Middle frontal gyrus (tissue), 1 donor: Measurements from ENCODE around the gene BHLHE23.

Experiments used
- DNase-seq: peaks from one replicate; pipeline ENCODE4 v3.0.0-alpha.2; 2015; ENCODE audit warnings: low spot score; ENCODE audit errors: extremely low spot score

BHLHE23 gene

DNA sequence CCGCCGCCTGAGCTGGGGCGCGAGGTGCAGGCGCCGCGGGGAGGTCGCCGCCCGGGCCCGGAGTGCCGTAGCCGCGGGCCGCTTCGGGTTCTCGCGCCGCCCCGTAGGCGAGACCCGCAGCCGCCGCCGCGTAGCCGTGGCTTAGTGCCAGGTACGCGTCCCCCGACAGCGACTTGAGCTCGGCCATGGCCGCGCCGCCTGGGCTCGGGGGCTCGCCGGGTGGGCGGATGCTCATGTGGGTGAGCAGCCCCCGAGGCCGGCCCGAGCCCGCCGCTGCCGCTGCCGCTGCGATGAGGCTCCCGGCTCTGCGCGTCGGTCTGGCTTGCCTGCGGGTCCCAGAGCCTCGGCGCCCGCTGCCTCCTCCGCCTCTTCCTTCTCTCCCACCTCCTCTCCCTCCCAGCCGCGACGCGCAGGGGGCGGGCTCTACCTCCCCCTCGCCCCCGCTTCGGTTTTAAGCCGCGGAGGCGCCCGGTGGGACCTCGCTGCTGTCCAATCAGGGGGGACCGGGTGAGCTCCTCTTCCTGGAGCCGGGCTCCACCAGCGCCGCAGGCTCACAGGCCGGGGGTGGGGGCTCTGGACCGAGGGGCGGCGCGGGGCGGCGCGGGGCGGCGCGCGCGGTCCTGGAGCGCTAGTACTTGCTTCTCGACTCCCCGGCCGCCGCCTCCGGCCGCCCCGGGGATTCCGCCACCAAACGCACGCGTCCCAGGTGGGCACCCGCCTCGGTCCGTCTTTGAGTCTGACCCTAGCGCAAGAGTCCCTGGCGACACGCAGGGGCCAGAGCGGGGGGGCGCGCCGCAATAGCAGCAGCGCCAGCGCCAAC is at the start of gene BHLHE23:
Gene BHLHE23 (minus strand): TSS at position 425 of the 820 bp plus-strand sequence. CDS start 190 bp downstream, at position 235.
- no peak for DNase-seq

DNA sequence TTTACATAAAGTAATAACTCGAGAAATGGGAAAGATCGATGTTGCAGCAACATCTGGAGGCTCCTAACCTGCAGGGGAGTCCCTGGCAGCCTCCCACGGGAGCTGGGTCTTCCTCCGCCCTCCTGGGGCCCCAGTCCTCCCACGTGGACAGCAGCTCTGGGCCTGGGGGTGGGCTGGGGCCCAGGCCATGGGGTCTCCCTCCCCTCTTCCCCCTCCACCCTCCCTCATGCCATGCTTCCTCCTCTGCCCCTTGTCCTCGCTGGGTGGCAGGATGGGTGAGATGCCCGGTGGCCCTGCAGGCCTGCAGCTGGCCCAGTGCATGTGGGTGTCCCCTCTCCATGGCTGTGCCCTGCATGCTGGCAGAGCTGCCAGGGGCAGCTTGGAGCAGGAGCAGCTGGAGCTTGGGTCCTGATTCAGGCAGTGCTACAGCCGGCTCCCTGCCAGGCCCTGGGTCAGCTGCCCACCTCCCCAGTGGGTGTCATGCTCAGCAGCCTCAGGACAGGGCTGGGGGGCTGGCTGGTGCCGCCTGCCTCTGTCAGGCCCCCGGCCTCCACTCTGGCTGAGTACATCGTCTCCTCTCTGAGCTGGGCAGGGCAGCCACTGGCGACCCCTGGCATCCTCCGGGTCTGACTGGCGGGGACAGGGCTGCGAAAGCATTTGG is 48.9 kb upstream of the BHLHE23 start:
- no peak for DNase-seq

DNA sequence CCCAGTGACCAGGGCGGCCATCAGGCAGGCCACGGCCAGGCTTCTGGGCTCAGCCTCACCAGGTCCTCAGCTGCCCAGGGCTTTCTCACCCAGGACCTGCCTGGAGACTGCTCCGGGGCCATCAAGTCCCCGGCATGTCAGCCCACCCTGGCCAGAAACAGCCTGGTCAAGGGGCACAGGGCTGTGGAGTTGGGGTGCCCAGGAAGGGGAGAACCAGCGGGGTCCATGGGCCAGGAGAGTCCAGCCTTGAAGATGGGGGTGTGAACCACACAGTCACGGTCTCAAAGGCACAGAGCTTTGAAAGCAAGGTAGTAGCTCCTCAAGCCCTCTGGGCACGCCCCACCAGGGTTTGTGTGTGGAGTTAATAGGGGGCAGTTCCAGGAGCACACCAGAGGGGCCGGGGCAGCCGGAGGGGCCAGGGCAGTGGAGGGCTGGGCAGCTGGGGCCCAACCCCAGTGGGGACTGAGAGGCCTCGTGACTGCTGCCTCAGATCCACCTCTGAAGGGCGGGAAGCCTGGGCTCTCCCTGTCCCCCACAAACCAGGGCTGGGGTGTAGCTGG is 48.0 kb upstream of the BHLHE23 start:
- no peak for DNase-seq

DNA sequence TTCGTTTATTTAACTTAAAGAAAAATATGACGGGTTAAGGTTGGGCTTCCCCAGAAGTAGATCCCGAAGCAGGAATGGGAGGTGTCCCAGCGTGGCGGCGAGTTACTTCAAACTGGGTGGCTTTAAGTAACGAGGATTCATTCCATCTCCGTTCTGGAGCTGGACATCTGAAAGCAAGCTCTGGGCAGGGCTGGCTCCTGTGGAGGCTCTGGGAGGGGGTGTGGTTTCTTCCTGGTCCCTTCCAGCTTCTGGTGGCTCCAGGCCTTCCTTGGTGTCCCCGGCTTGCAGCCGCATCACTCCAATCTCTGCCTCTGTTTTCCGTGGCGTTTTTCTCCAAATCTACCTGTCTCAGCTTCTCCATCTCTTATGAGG is 47.3 kb upstream of the BHLHE23 start:
- no peak for DNase-seq

DNA sequence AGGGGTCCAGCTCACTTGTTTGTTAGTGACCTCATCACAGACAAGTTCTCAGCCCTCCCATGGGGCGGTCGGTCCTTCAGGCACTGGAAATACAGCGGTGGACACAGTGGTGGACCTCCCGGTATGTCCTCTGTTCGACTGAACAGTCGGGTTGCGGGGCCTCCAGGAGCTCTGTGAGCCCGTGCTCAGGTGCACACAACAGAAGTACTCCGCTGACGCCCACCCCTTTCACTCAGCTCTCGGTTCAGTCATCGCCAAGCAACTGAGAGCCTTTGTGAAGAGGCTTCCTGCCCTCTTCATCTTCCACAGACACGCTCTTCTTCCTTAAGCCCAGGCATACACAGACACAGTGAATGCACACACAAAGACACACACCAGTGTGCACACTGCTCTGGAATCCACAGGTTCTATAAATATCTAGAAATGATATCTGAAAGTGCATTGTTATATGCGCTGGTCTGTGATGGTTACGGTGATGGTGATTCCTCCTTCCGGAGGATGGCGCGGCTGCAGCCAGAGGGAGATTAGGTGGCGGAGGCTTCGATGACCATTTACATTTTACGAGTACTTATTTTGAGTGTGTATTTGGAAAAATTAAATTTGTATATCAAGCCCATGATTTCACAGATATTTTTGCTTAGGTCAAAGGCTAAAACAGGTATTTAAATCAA is 46.8 kb upstream of the BHLHE23 start:
- DNase-seq, result no peak

DNA sequence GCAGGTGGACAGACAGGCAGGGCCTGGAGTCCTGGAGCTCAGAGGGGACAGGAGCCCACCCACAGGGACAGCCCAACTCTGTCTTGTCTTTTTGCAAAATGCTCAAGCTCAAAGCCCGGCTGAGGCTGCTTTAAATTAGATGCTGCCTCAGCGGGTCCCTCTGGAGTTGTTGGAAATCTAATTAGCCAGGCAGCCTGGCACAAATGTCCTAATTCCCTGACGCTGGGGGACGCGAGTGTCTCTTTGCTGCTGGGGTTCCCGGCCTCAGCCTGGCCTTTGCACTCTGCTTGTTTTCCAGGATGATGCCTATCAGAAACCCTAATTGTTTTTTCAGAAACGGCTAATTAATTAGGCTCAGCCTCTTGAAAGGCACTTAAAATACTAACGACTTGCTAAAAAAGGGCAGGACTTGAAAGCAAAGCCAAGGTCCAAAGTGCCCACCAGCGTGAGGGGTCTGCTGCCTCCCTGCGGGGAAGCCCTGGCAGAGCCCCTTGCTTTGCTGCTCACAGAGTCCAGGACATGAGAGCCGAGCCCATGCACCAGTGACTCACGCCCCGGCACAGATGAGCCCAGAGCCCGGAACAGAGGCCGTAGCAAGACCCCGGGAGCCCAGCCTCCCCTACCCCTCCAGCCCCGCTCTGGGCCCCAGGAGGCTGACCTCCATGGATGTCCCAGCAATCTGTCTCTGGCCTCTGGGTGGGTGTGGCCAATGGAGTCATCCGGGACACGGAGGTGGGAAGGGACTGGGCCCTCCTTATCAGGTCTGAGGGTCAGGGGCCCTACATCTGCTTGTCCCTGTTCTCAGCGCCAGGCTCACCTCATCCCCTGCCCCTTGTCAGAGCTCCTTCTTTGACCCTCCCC is 46.0 kb upstream of the BHLHE23 start:
- no peak for DNase-seq

DNA sequence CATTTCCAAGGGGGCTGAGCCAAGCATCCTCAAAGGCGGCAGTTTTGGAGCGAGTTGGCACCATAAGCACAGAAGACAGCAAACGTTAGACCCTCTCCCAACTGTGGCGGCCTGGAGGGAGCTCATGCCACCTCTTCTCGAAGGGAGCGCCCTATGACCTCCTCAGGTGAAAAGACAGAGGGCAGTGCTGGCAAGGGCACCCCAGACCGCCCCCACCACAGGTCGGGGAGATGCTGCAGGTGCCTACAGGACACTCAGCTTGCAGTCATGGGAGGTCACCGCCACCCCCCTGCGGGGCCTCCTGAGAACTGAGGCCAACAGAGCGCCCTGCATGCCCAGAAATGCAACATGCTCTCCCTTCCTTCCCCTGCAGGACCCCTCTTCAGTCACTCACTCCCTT is 45.1 kb upstream of the BHLHE23 start:
- no peak for DNase-seq

DNA sequence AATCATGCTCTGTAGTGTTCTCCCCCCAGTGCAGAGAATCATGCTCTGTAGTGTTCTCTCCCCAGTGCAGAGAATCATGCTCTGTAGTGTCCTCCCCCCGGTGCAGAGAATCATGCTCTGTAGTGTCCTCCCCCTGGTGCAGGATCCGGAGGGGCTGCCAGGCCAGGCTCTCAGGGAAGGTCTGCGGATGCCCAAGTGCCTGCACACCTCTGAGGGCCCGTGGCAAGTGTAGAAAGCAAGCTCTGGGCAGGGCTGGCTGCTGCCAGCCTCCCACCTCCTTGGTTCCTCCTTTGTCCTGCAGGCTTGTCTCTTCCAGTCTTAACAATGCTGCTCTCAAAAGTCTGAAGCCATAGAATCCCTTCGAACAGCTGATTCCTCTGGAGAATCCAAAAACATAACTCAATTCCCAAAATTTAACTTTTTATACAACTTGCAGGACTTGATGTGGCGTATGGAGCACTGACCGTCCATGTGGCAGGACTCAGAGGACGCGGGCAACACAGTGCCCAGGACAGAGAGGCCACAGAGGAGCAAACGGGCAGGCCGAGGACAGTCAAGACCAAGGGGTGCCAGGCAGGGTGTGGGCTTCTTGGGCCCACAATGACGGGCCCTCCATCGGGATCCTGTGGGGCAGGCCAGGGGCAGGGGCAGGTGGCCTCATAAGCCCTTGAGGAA is 44.6 kb upstream of the BHLHE23 start:
- no peak for DNase-seq

DNA sequence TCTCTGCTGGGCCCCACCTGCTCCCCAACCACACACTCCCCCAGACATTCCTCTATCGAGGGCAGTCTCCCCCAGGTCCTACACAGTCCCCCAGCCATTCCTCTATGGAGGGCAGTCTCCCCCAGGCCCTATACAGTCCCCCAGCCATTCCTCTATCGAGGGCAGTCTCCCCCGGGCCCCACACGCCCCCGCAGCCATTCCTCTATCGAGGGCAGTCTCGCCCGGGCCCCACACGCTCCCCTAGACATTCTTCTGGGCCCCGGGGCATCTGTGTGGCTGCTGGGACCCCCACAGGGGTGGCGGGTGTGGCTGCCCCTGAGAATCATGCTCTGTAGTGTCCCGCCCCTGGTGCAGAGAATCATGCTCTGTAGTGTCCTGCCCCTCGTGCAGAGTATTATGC is 43.6 kb upstream of the BHLHE23 start:
- DNase-seq, result no peak

DNA sequence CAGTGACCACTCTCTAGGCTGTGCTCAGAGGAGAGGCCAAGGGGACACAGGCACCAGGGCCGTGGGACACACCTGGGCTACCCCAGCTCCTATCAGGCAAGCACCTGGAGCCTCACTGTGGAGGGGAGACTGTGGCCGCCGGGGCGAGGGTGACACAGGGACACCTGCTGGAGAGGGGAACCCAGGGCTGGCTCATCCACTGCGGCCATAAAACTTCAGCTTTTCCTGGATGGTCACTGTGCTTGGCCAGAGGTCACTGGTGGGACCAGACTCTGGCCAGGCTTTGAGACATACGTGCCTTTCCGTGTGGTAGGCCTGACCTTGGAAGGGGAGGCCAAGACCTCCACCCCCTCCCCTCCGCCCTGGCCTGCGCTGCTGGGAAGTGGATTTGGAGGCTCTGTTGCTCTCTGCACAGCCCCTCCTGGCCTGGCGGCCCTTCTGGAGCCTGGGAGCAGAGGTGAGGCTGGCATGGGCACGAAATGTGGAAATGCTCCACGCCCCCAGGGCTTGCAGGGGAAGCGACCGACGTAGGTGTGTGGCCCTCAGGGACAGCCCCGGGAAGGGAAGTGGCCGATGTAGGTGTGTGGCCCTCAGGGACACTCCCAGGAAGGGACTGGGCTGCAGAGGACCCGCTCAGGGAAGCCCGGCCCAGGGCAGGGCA is 42.9 kb upstream of the BHLHE23 start:
- DNase-seq, result no peak

DNA sequence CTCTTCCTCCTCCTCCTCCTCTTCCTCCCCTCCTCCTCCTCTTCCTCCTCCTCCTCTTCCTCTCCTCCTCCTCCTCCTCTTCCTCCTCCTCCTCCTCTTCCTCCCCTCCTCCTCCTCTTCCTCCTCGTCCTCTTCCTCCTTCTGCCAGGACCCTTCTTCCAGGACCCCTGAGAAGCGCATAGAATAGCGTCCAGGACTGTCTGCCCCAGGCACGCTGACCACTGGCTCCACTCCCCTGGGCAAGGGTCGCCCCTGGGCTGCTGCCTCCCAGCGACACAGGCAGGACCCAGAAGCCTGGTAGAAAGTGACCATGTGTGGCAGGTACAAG is 42.4 kb upstream of the BHLHE23 start:
- DNase-seq, result no peak

DNA sequence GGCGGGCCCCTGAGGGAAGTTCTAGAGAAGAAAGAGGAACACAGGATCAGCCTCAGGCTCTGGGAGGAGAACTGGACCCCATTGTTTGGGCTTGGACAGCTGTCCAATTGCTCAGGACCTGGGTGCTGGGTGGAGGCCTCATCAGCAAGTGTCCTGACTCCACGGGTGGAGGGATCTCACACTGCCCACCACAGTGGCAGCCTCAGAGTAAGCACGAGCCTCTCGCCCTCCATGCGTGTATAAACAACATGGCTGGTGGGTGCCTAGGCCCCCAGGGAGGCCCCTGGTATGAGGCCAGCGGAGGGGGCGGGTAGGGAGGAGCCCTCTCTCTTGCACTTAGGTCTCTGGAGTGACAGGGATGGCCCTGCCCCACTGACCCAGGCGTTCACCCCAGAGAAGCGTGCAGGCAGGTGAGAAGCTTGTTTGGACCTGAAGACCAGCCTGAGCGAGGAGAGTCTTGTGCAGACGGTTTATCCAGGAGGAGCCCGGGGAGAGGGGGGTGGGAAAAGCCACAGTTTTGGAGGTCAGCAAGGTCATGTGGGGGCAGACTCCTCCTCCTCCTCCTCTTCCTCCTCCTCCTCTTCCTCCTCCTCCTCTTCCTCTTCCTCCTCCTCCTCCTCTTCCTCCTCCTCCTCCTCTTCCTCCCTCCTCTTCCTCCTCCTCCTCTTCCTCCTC is 41.9 kb upstream of the BHLHE23 start:
- no peak for DNase-seq

DNA sequence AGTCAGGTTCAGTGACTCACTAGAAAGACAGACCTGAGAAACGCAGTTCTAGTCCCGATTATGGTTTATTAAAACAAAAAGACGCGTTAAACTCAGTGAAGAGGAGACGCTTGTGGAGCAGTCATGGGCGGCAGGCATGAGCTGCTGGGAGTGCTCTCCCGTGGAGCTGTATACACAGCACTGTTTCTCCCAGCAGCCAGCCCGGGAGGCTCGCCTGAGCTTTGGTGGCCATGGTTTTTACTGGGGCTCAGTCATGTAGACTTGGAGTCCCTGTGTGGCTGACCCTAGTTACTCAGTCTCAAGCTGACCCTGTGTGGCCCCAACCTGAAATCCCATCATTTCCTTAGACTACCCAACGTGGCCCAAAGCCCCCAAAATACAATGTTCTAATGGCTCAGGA is 41.2 kb upstream of the BHLHE23 start:
- DNase-seq, result no peak

DNA sequence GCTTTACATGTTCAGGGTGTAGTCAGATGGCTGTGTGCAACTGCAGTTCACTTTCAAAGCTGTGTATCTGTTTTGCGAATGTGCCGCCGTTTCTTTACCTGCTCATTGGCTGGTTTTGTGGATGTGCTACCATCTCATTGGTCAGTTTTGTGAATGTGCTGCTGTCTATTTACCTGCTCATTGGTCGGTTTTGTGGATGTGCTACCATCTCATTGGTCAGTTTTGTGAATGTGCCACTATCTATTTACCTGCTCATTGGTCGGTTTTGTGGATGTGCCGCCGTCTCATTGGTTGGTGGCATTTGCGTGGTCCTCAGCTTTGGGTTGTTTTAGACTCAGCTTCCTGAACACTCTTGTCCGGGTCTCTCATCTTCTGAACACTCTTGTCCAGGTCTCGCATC is 40.5 kb upstream of the BHLHE23 start:
- DNase-seq, result no peak

DNA sequence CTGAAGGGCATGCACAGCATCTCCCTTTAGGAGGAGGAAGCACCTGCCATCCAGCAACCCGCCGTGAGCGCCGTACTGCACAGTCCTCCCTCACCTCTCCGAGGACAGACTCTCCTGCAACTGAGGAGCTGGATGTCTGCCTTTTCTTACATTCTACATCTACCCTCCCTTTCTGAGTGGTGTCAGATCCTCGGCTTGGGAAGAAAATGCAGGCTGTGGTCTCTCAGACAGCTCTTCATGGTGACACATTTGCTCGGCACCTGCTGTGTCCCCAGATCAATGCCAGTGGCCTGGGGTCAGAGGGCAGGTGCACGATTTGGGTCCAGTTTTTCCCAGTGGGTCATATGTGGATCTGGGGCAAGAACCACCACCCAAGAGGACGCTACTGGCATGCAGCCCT is 40.1 kb upstream of the BHLHE23 start:
- no peak for DNase-seq

DNA sequence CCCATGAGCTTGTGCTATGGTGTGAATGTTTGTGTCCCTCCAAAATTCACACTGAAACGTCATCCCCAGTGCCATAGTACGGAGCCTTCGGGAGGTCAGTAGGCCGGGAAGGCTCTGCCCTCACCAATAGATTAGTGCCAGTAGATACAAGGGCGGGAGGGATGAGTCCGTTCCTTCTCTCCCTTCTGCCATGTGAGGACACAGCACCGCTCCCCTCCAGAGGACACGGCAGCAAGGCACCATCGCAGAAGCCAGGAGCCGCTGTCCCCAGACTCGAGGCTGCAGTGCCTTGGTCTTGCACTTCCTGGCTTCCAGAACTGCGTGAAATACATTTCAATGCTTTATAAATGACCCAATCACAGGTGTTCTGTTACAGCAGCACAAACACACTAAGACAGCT is 39.2 kb upstream of the BHLHE23 start:
- DNase-seq, result no peak

DNA sequence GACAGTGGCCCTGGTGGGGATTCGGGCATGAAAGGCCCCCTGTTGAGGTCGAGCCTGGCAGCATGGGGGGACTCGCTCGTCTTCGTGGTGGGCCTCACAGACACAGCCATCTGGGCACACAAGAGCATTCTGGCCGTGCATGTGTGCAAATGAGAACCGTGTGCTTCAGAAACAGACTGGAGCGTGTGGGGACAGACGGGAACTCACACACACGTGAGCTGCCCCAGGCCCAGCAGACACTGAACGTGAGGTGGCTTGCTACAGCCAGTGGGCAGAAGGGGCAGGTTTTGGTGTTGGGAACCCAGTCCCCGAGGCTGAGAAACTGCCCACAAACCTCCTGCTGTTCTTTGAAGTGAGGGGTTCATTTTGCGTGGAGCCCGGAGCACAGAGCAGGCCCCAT is 38.6 kb upstream of the BHLHE23 start:
- DNase-seq, result no peak

DNA sequence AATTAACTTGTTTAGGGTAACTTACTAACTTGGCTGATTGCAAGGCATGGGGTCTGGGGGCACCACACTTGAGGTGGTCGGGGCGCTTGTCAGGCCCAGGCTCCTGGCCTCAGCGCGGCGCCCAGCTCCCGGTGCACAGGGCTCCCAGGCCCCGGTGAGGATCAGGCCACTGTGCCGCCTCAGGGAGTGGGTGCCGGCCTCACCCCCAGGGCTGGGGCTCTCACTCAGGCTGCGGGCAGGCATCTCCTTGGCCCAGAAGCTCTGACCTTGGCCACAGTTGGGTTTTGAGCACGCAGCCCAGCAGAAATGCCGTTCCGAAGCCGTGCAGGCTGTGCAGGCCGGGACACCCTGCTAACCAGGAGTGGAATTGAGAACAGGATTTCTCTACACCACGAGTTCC is 37.8 kb upstream of the BHLHE23 start:
- no peak for DNase-seq

DNA sequence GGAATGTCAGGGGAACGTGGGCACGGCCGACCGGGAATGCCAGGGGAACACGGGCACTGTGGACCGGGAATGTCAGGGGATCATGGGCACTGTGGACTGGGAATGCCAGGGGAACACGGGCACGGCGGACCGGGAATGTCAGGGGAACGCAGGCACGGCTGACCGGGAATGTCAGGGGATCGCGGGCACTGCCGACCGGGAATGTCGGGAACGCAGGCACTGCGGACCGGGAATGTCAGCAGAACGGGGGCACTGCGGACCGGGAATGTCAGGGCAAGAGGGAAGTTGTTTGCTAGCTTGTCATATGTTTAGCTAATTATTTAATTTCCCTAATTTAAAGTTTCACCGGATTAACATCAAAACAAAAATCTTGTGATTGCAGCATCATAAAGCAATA is 37.4 kb upstream of the BHLHE23 start:
- no peak for DNase-seq
